OCI-LY1 (cell line): ENCODE data around the gene CMTR2.

Source experiments
- EZH2 ChIP-seq: fragments of 200-600 bp; sonication (generic), shearing (Covaris generic); IDR thresholded peaks from 2 replicates; pipeline ENCODE4 v1.8.0; 2017; ENCODE audit warnings: borderline replicate concordance, mixed run types, mild to moderate bottlenecking, antibody characterized with exemption, low read length, moderate library complexity, mixed read lengths
- TF ChIP-seq, protein P1 (sequence below): fragments of 200-600 bp; sonication (generic), shearing (Covaris generic); IDR thresholded peaks from 2 replicates; pipeline ENCODE4 v1.5.1; 2017; ENCODE audit warnings: mild to moderate bottlenecking, antibody characterized with exemption, low read length, moderate library complexity, mixed read lengths

DNA sequence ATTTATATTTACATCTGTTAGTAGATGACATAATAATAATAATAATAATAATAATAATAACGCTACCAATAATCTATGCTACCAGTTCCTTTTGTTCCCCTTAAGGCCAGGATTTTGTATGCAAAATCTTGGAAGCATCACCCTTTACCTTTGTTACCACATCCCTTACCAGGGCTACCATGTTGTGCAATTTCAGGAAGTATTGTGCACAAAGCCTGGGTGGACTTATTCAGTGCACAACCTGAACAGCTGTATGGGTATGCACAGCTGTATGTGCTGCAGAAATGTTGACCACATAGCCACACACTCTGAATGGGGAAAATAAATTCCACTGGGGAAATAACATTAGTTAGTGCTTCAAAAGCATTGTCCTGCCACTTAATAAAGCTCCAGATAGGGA, 49.4 kb upstream of the CMTR2 start:
- TF ChIP-seq, protein P1, sequence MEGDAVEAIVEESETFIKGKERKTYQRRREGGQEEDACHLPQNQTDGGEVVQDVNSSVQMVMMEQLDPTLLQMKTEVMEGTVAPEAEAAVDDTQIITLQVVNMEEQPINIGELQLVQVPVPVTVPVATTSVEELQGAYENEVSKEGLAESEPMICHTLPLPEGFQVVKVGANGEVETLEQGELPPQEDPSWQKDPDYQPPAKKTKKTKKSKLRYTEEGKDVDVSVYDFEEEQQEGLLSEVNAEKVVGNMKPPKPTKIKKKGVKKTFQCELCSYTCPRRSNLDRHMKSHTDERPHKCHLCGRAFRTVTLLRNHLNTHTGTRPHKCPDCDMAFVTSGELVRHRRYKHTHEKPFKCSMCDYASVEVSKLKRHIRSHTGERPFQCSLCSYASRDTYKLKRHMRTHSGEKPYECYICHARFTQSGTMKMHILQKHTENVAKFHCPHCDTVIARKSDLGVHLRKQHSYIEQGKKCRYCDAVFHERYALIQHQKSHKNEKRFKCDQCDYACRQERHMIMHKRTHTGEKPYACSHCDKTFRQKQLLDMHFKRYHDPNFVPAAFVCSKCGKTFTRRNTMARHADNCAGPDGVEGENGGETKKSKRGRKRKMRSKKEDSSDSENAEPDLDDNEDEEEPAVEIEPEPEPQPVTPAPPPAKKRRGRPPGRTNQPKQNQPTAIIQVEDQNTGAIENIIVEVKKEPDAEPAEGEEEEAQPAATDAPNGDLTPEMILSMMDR: no peak
- no peak for TF ChIP-seq EZH2
